SIG-M5 treated with dmso at 0.1 percent for 504 hours (cell line): ENCODE data around the gene ZSCAN25.
"Not testable (repeated sequence)": the region's sequence is repeated elsewhere in the genome, so short reads cannot be mapped to it uniquely, and the experiment has no call there.

ENCODE experiments used
- DNase-seq: peaks from one replicate; lab custom pipeline; 2025; ENCODE audit not compliant: unreplicated experiment; lab: John Stamatoyannopoulos, UW

Gene ZSCAN25

GRCh38 chr7:99644431-99644830 lies 27.7 kb downstream of the ZSCAN25 start:
- no peak for DNase-seq

- no peak for DNase-seq
Measured at GRCh38 chr7:99645590-99645989, 28.8 kb downstream of the ZSCAN25 start.

- DNase-seq: no peak
Measured at GRCh38 chr7:99648843-99649242, 32.1 kb downstream of the ZSCAN25 start.

- DNase-seq: no peak
Measured at GRCh38 chr7:99651290-99651689, 34.5 kb downstream of the ZSCAN25 start.

GRCh38 chr7:99652671-99653070 lies 35.9 kb downstream of the ZSCAN25 start:
- DNase-seq: no peak

GRCh38 chr7:99653269-99653668 lies 36.5 kb downstream of the ZSCAN25 start:
- not testable (repeated sequence) for DNase-seq

GRCh38 chr7:99653754-99654153 lies 37.0 kb downstream of the ZSCAN25 start:
- no peak for DNase-seq

GRCh38 chr7:99654626-99655025 lies 37.9 kb downstream of the ZSCAN25 start:
- not testable (repeated sequence) for DNase-seq

GRCh38 chr7:99657879-99658278 lies 41.1 kb downstream of the ZSCAN25 start:
- not testable (repeated sequence) for DNase-seq

- no peak for DNase-seq
Measured at GRCh38 chr7:99665312-99666012, 48.7 kb downstream of the ZSCAN25 start.

GRCh38 chr7:99666013-99666395 lies 49.3 kb downstream of the ZSCAN25 start:
- no peak for DNase-seq

GRCh38 chr7:99667179-99667578 lies 50.4 kb downstream of the ZSCAN25 start:
- no peak for DNase-seq

GRCh38 chr7:99668541-99668940 lies 51.8 kb downstream of the ZSCAN25 start:
- no peak for DNase-seq

- no peak for DNase-seq
Measured at GRCh38 chr7:99669782-99670181, 53.0 kb downstream of the ZSCAN25 start.

GRCh38 chr7:99672573-99672972 lies 55.8 kb downstream of the ZSCAN25 start:
- no peak for DNase-seq

- DNase-seq: no peak
Measured at GRCh38 chr7:99674995-99675742, 58.4 kb downstream of the ZSCAN25 start.

GRCh38 chr7:99677013-99677647 lies 60.4 kb downstream of the ZSCAN25 start:
- no peak for DNase-seq

GRCh38 chr7:99677648-99678045 lies 60.9 kb downstream of the ZSCAN25 start:
- no peak for DNase-seq

- no peak for DNase-seq
Measured at GRCh38 chr7:99679032-99679399, 62.3 kb downstream of the ZSCAN25 start.

GRCh38 chr7:99679400-99680191 lies 62.9 kb downstream of the ZSCAN25 start, which contains the start of gene CYP3A5:
CYP3A5 (minus strand) TSS chr7:99679996; CDS start chr7:99679896, 100 bp downstream.
- no peak for DNase-seq
